Medulla oblongata (tissue), 1 donor: Measurements from ENCODE around the gene NACA2.
"Not testable (repeated sequence)": the region's sequence is repeated elsewhere in the genome, so short reads cannot be mapped to it uniquely, and the experiment has no call there.

Source experiments
- DNase-seq: peaks from one replicate; pipeline ENCODE4 v3.0.0-alpha.2; 2015; ENCODE audit errors: extremely low spot score

Gene NACA2

DNA sequence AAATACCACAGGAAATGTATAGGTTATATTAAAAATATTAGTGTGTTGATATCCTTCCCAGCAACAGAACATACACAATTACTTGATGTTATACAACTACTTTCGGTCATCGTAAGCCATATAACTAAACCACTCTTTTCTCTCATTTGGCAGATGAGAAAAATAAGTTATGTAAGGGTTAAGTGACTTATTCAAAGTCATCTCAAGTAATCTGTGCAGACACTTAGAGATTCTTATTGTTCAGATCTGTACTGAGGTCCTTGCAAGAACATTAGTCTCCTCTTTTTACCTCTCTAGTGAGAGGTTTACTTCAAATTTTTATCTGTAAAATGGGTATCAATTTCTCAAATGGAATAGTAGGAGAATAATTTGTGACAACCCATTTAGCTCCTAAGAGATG, 15.0 kb downstream of the NACA2 start:
- no peak for DNase-seq

DNA sequence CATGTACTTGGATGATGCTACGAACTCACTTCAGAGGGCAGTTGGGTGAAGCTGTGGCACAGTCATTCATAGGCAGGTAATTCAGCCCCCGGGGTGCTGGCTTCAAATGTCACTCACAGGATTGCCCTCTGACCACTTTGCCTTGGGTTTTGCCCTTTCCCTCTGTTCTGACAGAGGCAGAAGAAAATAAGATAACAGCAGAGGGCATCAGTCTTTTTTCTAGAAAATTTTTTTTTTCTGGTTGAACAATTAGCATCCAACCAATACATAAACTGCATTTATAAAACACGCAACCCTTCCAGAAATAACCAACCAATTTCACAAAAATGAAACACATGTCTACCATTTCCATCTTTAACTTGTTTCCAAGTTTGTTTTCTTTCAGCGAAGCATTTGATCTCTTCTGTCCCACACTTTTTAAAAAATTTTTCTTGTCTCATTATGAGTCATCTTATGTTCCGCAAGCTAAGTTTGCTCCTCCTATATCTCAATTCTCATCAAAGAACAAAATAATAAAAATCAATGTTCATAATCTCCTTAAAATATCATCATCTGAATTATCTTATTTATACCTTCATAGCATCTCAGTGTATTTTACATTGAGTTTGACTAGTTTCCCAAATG, 15.6 kb downstream of the NACA2 start:
- no peak for DNase-seq

DNA sequence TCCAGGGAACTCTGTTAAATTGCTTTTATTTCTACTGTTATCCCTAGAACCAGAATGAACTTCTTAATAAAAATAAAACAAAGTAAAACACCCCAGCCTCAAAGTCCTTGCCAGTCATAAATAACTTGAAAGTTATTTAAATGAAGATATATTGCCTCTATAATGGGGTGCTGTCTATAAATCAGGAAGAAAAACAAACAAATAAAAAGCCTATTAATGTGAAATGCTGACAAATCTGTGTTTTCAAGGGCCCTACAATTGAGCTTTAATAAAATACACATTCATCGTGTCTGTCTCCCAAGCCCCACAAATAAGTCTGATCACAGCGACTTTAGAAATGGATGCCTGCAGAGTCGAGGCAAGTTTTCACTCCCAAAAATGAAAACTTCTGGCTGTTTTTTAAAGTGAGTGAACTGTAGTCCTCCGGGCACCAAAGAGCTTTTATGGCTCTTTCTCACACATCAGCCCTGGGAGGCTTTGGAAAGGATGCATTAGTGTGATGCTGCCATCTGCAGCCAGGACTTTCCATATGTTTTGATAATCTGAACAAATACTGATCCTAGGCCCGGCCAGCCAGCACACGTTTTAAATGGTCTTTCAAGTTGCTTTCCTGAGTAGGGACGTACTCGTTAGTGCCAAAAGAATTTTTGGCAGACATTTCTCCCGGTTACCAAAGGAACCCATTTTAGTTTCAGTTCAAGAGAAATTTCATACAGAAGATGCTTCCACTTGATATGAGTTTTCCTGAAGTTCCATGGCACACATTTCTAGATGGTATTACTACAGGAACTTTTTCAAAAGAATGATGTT, 16.3 kb downstream of the NACA2 start:
- DNase-seq, result peak; percentile 35

DNA sequence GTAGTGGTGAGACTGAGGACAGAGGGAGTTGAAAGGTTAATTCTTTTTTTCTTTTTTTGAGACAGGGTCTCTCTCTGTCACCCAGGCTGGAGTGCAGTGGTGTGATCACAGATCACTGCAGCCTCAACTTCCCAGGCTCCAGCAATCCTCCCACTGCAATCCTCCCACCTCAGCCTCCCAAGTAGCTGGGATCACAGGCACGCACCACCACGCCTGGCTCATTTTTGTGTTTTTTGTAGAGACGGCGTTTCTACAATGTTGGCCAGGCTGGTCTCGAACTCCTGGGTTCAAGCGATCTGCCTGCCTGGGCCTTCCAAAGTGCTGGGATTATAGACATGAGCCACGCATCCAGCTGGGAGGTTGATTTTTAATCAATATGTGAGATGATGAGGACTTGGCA, 18.5 kb downstream of the NACA2 start:
- not testable (repeated sequence) for DNase-seq

DNA sequence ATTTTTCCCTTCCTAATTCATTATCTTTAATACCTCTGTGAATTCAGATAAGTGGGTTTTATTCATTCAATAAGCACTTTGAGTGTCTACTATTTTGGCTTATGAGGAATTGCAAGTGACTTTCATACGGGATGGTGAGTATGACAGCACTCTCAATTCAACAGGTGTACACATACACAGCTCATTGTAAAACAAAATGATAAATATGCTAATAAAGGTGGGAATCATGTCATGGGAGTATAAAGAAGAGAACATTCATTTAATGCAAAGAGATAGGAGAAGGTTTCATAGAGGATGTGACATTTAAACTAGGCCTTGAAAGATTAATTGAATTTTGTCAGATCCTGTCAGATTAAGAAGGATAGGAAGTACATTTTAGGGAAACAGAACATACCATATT, 19.4 kb downstream of the NACA2 start:
- no peak for DNase-seq

DNA sequence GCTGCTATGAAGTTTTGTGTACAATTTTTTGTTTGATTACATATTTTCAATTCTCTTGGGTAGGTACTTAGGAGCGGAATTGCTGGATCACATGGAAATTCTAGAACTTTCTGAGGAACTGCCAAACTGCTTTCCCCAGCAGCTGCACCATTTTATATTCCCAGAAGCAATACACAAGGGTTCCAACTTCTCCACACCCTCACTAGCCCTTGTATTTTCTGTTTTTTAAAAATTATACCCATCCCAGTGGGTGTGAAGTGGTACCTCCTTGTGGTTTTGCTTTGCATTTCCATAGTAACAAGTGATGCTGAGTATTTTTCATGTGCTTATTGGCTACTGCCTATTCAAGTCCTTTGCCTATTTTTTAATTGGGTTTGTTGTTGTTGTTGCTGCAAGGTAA, 20.9 kb downstream of the NACA2 start:
- no peak for DNase-seq

DNA sequence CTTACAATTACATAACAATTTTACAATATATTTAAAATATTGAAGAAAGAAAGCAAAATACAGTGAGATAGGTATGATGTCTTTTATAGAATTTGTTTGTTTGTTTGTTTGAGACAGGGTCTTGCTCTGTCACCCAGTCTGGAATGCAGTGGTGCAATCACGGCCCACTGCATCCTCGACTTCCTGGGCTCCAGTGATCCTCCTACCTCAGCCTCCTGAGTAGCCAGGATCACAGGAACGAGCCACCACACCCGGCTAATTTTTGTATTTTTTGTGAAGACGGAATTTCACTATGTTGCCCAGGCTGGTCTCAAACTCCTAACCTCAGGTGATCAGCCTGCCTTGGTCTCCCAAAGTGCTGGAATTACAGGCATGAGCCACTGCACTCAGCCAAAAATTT, 21.5 kb downstream of the NACA2 start:
- DNase-seq, result not testable (repeated sequence)

DNA sequence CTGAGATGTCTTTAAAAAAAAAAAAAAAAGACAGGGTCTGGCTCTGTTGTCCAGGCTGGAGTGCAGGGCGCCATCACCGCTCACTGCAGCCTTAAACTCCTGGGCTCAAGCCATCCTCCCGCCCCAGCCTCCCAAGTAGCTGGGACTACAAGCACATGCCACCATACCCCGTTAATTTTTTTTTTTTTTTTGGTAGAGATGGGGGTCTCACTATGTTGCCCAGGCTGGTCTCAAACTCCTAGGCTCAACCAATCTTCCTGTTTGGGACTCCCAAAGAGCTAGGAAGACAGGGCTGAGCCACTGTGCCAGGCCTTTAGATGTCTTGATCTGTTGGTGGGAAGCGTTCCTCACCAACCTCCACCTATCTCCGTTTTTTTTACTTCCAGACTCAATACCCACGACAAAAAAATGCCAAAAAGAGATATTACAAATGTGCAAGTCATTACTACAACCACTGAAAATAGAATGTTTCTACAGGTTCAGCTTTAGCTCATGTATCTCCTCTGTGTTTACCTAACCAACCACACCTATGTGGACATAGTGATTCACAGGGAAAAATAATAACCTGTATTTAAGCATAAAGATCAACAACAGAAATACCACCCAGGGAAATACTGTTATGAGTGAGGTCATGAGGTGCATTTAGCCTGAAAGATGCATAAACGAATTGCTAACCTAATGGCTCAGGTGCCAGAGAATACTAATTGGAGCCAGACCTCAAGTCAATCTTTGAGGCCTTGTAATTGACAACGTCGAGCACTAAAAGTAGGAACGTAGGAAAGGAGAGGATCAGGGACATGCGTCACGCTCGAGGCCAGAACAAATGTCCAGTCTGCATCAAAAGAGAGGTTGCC, 22.6 kb downstream of the NACA2 start:
- DNase-seq, result no peak

DNA sequence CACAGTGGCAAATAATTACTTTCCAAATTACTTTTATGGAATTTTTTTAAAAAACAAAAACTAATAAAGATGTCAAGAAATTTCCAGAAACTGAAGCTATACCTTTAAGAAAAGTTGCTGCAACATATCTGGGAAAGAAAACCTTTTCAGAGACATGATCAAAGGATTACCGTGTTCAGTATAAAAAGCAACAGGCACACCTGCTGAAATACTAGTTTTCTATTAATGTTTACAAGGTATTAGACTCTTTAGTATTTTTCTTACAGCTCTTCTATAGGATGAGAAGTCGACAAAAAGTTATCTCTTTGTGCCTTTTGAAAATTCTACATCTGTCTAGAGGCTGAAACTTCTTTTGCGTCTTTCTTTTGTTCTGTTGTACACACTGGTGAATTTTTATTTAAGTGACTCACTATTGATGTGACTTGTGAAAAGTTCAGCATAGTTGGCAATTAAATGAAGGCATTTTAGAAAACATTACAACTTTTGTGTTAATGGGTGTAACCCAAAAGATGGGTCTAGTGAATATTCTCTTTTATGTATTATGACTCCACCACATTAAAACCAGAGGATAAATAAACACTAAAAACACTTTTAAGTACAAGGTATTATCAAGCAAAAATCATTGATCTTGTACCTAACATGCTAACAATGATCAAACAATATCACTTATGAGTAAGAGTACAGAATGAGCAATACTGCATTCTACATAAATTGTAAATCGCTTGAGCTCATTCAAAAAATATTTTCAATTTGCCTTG, 23.8 kb downstream of the NACA2 start:
- DNase-seq, result no peak

DNA sequence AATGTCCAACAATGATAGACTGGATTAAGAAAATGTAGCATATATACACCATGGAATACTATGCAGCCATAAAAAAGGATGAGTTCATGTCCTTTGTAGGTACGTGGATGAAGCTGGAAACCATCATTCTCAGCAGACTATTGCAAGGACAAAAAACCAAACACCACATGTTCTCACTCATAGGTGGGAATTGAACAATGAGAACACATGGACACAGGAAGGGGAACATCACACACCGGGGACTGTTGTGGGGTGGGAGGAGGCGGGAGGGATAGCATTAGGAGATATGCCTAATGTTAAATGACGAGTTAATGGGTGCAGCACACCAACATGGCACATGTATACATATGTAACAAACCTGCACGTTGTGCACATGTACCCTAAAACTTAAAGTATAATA, 24.6 kb downstream of the NACA2 start:
- DNase-seq, result not testable (repeated sequence)

DNA sequence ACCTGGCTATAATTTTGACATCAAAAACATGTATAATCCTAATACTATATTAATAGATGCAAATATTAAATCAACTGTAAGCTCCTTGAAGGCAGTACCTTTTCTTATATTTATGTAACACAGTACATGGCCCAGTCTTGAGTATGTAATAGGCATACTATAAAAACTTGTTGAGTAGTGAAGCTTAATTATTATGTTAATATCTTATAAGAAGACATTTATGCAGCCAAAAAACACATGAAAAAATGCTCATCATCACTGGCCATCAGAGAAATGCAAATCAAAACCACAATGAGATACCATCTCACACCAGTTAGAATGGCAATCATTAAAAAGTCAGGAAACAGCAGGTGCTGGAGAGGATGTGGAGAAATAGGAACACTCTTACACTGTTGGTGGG, 25.2 kb downstream of the NACA2 start:
- not testable (repeated sequence) for DNase-seq

DNA sequence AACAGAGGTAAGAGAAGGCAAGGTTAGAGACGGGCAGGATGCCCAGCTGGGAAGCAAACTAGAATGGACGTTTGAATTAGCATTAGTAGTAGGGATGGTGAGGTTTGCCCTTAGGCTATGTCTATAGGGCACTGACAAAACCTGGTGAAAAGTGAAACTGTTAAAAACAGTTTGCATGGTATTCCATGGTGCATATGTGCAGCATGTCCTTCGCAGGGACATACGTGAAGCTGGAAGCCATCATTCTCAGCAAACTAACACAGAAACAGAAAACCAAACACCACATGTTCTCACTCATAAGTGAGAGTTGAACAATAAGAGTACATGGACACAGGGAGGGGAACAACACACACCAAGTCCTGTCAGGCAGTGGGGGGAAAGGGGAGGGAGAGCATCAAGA, 25.8 kb downstream of the NACA2 start:
- no peak for DNase-seq

DNA sequence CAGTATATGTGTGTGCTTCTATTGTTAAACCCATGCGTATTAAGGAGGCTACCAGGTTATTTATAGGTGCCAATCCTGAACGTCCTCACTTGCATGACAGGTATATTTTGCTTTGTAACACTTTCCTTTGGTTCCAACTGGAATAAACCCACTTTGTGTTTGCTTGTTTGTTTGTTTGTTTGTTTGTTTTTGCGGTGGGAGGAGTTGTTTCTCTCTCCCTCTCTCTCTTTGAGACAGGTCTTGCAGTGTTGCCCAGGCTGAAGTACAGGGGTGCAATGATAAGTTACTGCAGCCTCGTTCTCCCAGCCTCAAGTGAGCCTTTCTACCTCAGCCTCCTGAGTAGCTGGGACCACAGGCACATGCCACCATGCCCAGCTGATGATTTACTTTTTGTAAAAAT, 28.7 kb downstream of the NACA2 start:
- DNase-seq, result no peak

DNA sequence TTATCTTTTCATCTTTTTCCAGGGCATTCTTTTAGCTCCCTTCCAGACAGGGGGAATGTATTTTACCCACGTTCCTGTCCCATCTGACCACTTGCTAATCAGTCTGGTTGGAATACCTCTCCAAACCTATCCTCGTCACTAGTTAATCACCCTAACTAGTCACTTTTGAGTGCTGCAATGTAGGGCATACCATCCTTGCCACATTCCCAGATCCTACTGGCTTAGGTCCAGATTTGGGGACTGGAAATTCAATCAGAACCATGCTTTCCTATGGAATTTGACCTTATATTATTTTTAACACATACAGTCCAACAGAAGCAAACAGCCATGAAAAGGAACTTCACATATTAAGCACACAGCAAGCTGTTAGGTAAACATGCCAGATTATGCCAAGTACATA, 29.7 kb downstream of the NACA2 start:
- no peak for DNase-seq

DNA sequence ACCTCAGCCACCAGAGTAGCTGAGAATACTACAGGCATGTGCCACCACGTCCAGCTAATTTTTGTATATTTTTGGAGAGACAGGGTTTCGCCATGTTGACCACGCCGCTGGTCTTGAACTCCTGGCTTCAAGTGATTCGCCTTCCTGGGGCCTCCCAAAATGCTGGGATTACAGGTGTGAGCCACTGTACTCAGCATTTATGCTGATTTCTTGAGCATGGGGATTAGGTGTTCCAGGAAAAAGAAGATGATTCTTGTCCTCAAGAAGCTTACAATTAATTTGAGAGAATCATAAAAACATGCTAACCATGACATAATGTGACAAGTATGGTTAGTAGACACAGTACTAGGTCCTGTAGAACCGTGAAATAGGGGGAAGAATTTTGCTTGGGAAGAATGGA, 30.9 kb downstream of the NACA2 start:
- DNase-seq, result no peak

DNA sequence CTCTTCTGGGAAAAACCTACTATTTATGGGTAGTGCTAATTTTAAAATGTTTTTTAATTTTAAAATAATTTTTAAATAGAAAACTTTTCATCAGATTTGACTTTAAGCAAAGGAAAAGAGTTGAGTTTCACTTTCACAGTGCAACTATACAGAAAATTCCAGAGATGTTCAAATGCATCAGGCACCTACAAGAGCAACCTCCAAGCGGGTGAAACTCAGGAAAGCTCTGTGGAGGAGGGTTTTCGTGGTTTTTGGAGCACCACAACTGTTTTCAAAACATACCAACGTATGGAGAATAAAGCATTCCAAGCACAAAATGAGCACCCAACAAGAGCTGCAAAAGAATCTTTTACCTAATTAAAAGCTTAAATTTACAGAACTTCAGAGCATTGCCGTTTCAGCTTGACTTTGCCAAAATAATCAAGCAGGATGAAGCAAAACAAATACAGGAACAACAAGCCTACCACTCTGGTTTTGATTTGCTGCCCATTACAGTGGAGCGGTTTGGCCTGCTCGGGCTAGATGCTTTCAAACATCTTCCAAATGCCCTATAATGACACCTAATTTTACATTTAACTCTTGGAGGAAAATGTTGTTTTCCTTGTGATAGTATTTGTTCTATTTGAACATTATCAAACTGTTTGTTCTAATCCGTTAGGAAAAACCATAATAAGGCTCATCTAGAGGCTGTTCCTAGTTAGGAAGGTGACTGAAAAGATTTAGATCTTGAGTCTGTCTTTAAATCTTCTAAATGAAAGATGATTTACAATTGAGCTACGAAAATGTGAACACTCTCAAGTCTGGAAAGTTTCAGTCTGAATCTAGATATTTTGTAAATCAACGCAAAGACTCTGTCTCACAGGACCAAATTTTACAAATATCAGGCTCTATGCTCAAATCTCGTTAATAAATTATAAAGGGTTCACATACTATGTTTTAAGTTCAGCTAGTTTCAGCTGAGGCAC, 34.5 kb downstream of the NACA2 start:
- DNase-seq, result no peak

DNA sequence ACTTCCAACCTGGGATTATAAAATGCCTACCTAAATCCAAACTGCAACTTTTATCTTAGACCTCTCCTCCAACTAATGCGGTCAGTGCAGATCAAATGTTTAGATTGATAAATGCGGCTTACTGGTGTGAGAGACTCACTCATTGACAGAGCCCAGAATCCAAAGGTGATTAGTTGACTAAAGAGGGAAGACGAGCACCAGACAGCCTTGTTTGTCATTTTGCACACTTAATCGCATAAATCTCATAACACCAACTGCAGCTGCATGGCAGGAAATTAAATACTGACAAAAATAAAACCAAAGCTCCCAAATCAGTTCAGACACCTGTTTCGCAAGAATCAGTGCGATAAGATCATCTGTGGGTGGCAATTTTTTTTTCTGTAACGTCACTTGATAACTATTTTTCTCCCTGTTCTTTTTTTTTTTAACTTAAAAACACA, 35.9 kb downstream of the NACA2 start:
- no peak for DNase-seq

DNA sequence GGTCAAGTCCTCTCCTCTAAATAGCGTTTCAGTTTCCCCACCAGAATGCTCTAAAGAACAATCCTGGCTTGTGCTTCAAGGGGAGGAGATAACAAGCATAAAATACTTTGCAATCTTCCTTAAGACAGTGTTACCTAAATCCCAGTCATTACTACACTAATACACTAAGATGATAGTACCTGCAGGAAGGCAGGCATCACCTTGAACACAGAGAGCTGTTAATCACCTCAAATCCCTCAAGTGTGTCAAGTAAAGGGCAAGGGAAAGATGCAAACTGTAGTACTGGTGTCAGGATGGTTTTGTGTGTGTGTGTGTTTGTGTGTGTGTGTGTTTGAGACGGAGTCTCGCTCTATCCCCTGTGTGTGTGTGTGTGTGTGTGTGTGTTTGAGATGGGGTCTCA, 36.8 kb downstream of the NACA2 start:
- no peak for DNase-seq

DNA sequence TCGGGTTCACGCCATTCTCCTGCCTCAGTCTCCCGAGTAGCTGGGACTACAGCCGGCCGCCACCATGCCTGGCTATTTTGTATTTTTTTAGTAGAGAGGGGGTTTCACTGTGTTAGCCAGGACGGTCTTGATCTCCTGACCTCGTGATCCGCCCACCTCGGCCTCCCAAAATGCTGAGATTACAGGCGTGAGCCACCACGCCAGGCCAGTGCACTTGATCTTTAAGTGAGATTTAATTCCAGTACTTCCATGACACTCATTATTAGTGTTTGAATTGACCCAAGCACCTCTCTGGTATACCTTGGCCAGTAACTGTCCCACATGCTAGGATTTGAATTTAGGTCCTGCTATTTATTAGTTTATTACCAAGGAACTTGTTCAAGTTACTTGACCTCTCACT, 38.5 kb downstream of the NACA2 start:
- not testable (repeated sequence) for DNase-seq

DNA sequence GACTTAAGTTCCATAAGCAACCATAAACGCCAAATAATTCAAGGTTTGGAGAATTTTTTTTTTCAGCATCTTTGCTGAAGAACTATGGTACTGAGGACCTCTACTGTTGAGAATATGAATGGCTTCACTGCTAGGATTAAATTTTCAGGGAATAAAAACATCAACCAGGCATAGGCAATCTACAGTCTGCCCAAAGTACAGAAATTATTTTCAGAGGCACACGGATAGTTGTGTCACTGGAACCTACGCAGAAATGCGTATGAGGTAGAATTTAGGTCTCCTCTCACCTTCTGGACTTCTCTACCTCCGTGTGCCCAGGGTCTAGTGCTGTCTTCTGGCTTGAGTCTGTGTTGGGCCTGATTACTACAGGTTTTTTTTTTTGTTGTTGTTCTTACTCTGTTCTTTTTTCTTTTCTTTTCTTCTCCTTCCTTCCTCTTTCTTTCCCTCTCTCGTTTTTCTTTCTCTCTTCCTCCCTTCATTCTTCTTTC, 39.7 kb downstream of the NACA2 start:
- DNase-seq, result peak; percentile 38
